HG02870 (cell line): ENCODE results near the gene MLLT6.
"Not testable (repeated sequence)": the region's sequence is repeated elsewhere in the genome, so short reads cannot be mapped to it uniquely, and the experiment has no call there.

Experiments
- ATAC-seq: cut with Tn5 transposase; IDR thresholded peaks from one replicate; pipeline ENCODE4 v1.9.1; 2021; ENCODE audit warnings: mild to moderate bottlenecking, moderate library complexity; ENCODE audit not compliant: unreplicated experiment

Gene MLLT6

GRCh38 chr17:38725066-38725465, 20.0 kb downstream of the MLLT6 start:
- no peak for ATAC-seq

GRCh38 chr17:38726145-38726544, 21.1 kb downstream of the MLLT6 start:
- not testable (repeated sequence) for ATAC-seq

- no peak for ATAC-seq
Measured at GRCh38 chr17:38727736-38728135, 22.7 kb downstream of the MLLT6 start.

- ATAC-seq, result no peak
Measured at GRCh38 chr17:38728290-38728831, 23.3 kb downstream of the MLLT6 start.

- no peak for ATAC-seq
Measured at GRCh38 chr17:38729368-38729885, 24.4 kb downstream of the MLLT6 start.

- peak; percentile 60 for ATAC-seq
Measured at GRCh38 chr17:38729886-38730525, 24.9 kb downstream of the MLLT6 start, which contains the start of gene CISD3. Gene CISD3, plus strand, starts transcription at chr17:38730341. Its CDS starts 18 bp downstream, at chr17:38730359.

- no peak for ATAC-seq
Measured at GRCh38 chr17:38730526-38731379, 25.7 kb downstream of the MLLT6 start.

GRCh38 chr17:38731526-38732294, 26.6 kb downstream of the MLLT6 start:
- ATAC-seq, result no peak

GRCh38 chr17:38732376-38733281, 27.6 kb downstream of the MLLT6 start:
- ATAC-seq, result no peak

- no peak for ATAC-seq
Measured at GRCh38 chr17:38733282-38733981, 28.4 kb downstream of the MLLT6 start.

- no peak for ATAC-seq
Measured at GRCh38 chr17:38733982-38734973, 29.2 kb downstream of the MLLT6 start.

- ATAC-seq, result no peak
Measured at GRCh38 chr17:38735161-38735997, 30.3 kb downstream of the MLLT6 start.

- ATAC-seq, result no peak
Measured at GRCh38 chr17:38738007-38738662, 33.1 kb downstream of the MLLT6 start.

- ATAC-seq, result no peak
Measured at GRCh38 chr17:38738686-38739085, 33.6 kb downstream of the MLLT6 start.

- no peak for ATAC-seq
Measured at GRCh38 chr17:38739305-38739704, 34.2 kb downstream of the MLLT6 start.

GRCh38 chr17:38740044-38740443, 35.0 kb downstream of the MLLT6 start:
- no peak for ATAC-seq

- ATAC-seq, result no peak
Measured at GRCh38 chr17:38740806-38741205, 35.7 kb downstream of the MLLT6 start.
